Thyroid gland (tissue), 4 donors: ENCODE measurements around the gene KLHL34.

Experiments used
- POLR2A ChIP-seq, 2 donors: fragments of 450-650 bp; IDR thresholded peaks; one replicate each; pipeline ENCODE4 v1.6.1; 2017; ENCODE audit warnings: antibody characterized with exemption in 2 of 2, mild to moderate bottlenecking in 2 of 2, moderate library complexity in 1 of 2
- TF ChIP-seq, protein P1 (sequence below), 6 experiments: fragments of 200-600 bp in 3 of 6; fragments of 450-650 bp in 3 of 6; sonication (generic) in 3 of 6; IDR thresholded peaks; one replicate each; pipeline ENCODE4 v1.5.1; 2016 to 2019; ENCODE audit warnings: antibody characterized with exemption in 6 of 6, mild to moderate bottlenecking in 2 of 6, inconsistent platforms in 1 of 6, moderate library complexity in 1 of 6

DNA sequence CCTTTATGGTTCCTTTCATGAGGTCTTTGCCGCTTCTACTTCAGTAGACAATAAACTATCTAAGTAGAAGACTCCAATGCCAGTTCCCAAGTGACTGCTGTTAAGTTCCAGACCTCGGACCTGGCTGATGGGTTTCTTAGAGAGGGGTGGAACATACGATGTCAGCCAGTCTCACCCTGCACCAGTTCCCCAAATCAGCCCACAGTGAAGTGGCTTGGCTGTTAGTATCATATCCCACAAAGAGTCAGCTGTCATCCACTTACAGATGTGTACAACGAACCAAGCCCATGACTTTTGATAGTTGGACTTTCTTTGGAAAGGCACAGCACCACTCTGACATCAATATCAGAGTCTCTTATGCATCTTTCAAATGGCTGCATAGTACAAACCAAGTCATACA, 8.1 kb upstream of the KLHL34 start:
- TF ChIP-seq POLR2A (IDR thresholded peaks at IDR 0.05), result no peak
- TF ChIP-seq, protein P1, sequence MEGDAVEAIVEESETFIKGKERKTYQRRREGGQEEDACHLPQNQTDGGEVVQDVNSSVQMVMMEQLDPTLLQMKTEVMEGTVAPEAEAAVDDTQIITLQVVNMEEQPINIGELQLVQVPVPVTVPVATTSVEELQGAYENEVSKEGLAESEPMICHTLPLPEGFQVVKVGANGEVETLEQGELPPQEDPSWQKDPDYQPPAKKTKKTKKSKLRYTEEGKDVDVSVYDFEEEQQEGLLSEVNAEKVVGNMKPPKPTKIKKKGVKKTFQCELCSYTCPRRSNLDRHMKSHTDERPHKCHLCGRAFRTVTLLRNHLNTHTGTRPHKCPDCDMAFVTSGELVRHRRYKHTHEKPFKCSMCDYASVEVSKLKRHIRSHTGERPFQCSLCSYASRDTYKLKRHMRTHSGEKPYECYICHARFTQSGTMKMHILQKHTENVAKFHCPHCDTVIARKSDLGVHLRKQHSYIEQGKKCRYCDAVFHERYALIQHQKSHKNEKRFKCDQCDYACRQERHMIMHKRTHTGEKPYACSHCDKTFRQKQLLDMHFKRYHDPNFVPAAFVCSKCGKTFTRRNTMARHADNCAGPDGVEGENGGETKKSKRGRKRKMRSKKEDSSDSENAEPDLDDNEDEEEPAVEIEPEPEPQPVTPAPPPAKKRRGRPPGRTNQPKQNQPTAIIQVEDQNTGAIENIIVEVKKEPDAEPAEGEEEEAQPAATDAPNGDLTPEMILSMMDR (IDR thresholded peaks at IDR 0.05), result no peak
